ENCODE data around the gene RNASE12. TPM values are rescaled to one million over a fixed set of nuclear protein-coding genes. Genes with fewer than 3 reads are reported as not detected.

Gene RNASE12
- total RNA-seq, 1 donor from 2014 or later = not detected

- intact Hi-C loops (cut with DNase I) = no loop called here
Measured at GRCh38 chr14:20559461-20559904, 31.7 kb downstream of the RNASE12 start.

GRCh38 chr14:20557212-20557542, 34.0 kb downstream of the RNASE12 start:
- Histone ChIP-seq H3K27me3 (ENCODE audit: low read depth) (no peaks in the 10 kb centered on the region), H3K4me3 (no peak overlapping the region)
- no peak for ATAC-seq

More at GRCh38 chr14:20559461-20559904, 31.7 kb downstream of the RNASE12 start:
- H3K36me3 ChIP-seq = no peaks in the 10 kb centered on the region
- H3K4me3 ChIP-seq = no peak overlapping the region
- DNase-seq (no peak), ATAC-seq (no peak)
- no peaks in the 10 kb centered on the region for H3K4me1 ChIP-seq
- H3K27ac ChIP-seq = no peak overlapping the region
- TF ChIP-seq, protein P1, sequence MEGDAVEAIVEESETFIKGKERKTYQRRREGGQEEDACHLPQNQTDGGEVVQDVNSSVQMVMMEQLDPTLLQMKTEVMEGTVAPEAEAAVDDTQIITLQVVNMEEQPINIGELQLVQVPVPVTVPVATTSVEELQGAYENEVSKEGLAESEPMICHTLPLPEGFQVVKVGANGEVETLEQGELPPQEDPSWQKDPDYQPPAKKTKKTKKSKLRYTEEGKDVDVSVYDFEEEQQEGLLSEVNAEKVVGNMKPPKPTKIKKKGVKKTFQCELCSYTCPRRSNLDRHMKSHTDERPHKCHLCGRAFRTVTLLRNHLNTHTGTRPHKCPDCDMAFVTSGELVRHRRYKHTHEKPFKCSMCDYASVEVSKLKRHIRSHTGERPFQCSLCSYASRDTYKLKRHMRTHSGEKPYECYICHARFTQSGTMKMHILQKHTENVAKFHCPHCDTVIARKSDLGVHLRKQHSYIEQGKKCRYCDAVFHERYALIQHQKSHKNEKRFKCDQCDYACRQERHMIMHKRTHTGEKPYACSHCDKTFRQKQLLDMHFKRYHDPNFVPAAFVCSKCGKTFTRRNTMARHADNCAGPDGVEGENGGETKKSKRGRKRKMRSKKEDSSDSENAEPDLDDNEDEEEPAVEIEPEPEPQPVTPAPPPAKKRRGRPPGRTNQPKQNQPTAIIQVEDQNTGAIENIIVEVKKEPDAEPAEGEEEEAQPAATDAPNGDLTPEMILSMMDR (IDR thresholded peaks at IDR 0.05) = no peak
- H3K27me3 ChIP-seq (ENCODE audit: low read depth) = no peaks in the 10 kb centered on the region
- H3K9me3 ChIP-seq = no peaks in the 10 kb centered on the region

GRCh38 chr14:20556500-20557211, 34.5 kb downstream of the RNASE12 start:
- TF ChIP-seq, protein P1 (IDR thresholded peaks at IDR 0.05) = no peak
- ATAC-seq (peak; percentile 54 to 56), DNase-seq (no peak)
- intact Hi-C loops (cut with DNase I) = no loop called here
- Histone ChIP-seq H3K4me1 (no peaks in the 10 kb centered on the region), H3K36me3 (no peaks in the 10 kb centered on the region), H3K4me3 (no peak overlapping the region), H3K27ac (peak overlapping the region; percentile 48), H3K9me3 (no peaks in the 10 kb centered on the region), H3K27me3 (ENCODE audit: low read depth) (no peaks in the 10 kb centered on the region)

More at GRCh38 chr14:20557212-20557542, 34.0 kb downstream of the RNASE12 start:
- no peak for DNase-seq
- Histone ChIP-seq H3K27ac (no peak overlapping the region), H3K36me3 (no peaks in the 10 kb centered on the region), H3K9me3 (no peaks in the 10 kb centered on the region), H3K4me1 (no peaks in the 10 kb centered on the region)
- TF ChIP-seq, protein P1 (IDR thresholded peaks at IDR 0.05) = no peak
- intact Hi-C loops (cut with DNase I) = no loop called here

DNA sequence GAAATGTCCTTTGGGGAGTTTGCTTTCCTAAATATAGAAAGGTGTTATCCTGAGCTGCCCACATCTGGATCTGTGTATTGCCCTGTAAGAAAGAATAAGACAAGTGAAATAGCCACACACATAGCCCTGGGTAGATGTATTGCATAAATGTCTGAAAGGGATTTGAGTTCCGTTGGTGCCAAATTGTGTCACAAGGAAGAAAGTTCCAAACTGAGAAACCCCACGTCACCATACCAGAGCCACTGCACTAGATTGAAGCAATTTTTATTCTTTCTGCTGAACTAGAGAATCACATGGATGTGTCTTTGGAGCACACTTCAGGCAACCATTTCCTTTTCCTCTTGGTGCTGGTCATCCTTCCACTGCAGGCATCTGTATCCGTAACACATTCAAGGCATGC, 35.3 kb downstream of the RNASE12 start:
- Histone ChIP-seq H3K4me3 (no peak overlapping the region), H3K27me3 (ENCODE audit: low read depth) (no peaks in the 10 kb centered on the region), H3K9me3 (no peaks in the 10 kb centered on the region), H3K27ac (peak overlapping the region; percentile 48), H3K4me1 (no peaks in the 10 kb centered on the region), H3K36me3 (no peaks in the 10 kb centered on the region)
- intact Hi-C loops (cut with DNase I) = no loop called here
- DNase-seq (no peak), ATAC-seq (peak; percentile 66 to 70)
- TF ChIP-seq, protein P1 (IDR thresholded peaks at IDR 0.05) = no peak

GRCh38 chr14:20553024-20553423, 38.2 kb downstream of the RNASE12 start:
- Histone ChIP-seq H3K36me3 (no peaks in the 10 kb centered on the region), H3K27ac (no peak overlapping the region), H3K9me3 (no peaks in the 10 kb centered on the region), H3K4me3 (no peak overlapping the region), H3K4me1 (no peaks in the 10 kb centered on the region), H3K27me3 (ENCODE audit: low read depth) (no peaks in the 10 kb centered on the region)
- intact Hi-C loops (cut with DNase I) = no loop called here
- ATAC-seq (no peak), DNase-seq (no peak)
- TF ChIP-seq, protein P1 (IDR thresholded peaks at IDR 0.05) = no peak

Data from lower lobe of right lung (tissue), 2 donors.